Activated CD8-positive, alpha-beta memory T cell treated with anti-CD3 and anti-CD28 coated beads for 24 hours (primary cell): Measurements from ENCODE around the gene PODN.
A peak's percentile ranks its signal among the peaks of the same experiment; 100 is the strongest.

ENCODE experiments used
- DNase-seq: peaks from one replicate; pipeline ENCODE4 v3.0.0-alpha.2; 2020

PODN gene, protein sequence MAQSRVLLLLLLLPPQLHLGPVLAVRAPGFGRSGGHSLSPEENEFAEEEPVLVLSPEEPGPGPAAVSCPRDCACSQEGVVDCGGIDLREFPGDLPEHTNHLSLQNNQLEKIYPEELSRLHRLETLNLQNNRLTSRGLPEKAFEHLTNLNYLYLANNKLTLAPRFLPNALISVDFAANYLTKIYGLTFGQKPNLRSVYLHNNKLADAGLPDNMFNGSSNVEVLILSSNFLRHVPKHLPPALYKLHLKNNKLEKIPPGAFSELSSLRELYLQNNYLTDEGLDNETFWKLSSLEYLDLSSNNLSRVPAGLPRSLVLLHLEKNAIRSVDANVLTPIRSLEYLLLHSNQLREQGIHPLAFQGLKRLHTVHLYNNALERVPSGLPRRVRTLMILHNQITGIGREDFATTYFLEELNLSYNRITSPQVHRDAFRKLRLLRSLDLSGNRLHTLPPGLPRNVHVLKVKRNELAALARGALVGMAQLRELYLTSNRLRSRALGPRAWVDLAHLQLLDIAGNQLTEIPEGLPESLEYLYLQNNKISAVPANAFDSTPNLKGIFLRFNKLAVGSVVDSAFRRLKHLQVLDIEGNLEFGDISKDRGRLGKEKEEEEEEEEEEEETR

DNA sequence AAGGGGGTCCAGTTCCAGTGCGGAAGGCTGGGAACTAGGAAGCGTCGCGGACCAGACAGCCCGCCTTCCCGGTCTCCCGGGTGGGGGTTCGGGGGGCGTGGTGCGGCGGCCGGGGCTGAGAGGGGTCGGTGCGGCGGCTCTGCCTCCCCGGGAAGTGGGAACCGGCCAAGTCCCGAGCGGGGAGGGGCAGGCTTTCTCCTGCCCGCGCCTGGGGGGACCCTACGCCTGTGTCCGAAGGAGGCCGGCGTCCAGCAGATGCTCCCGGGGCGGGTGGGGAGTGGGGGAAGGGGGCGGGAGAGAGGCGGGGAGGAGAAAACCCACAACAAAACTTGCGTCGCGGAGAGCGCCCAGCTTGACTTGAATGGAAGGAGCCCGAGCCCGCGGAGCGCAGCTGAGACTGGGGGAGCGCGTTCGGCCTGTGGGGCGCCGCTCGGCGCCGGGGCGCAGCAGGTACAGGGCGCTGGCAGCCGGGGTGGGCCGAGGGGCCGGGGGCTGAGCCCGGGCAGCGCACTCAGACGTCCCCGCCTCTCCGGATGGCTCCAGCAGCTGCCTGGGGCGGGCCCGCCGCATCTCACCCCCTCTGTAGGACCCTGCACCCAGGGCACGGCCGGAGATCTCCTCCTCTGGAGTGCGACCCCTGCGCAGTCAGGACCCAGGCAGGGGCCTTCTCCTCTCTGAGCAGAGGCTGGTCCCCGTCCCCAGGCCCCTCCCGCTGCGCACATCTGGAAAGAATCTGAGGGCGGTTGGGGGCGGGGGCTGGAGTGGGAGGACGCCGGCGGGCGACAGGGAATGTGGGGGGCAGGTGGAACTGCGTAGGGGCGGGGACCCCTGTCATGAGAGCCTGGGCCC, at the start of gene PODN:
TSS of gene PODN (plus strand) at position 355 of the 849 bp plus-strand sequence. CDS start 7,643 bp downstream, outside the sequence.
- peak; percentile 56 for DNase-seq

DNA sequence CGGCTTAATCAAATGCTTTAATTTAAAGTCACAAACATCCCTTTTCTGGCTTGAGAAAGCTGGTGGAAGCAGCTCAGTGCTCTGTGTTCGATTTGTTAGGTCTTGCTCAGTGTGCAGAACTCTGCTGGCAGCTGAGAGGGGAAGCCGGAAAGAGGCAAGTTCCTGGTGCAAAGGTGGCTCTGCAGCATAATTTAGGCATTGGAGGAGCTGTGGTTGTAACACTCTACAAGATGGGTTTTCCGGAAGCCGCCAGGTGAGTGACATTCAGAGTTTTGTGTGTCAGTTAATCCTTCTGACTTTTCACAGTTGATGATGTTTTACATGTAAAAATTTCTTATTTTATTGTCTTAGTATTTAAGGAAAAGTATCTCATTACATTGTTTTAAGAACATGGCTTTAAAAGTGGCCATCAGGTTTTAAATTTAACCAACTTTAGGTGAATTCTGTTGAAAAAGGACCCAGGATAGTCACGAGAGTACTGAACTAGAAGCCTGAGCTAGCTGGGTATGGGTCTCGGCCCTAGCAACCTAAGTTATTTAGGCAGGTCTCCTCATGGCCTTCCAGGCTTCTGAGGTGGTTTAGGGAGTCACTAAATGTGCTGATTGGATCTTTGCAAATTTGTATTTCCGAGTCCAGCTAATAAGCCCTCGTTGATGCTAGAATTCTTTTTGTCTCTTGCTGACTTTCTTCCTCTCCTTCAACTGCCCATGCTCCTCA, 47.1 kb upstream of the PODN start:
- peak; percentile 79 for DNase-seq

DNA sequence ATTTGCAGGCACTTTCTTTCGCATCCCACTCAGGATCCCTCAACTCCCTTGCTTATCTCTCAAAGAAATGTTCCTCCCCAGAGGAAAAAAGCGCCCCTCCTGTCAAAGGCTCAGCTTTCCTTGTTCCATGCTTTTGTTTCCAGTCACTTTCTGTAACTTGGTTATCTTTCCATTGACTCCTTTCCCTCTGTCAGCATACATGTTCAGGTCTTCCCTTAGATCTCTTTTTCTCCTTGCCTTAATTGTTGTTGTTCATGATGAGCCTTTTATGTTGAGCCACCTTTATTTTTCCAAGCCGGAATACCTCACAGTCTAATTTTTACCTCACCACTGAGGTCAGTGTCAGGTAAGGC, 46.5 kb upstream of the PODN start:
- no peak for DNase-seq

DNA sequence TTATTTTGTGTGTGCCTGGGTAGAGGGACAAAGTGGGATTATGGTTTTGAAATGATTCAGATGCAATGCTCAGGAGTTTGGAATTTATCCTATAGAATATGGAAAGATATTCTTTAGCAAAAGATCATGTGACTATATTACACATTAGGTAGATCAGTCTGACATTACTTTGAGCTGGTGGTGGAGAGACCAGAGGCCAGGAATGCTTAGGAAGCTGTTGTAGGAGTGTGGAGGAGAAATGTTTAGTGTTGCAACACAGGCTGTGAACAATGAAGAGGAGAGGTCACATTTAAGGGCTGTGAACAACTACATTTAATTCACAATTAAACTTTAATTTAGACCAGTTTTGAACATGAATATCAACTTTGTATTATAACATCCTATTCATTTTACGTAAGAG, 45.3 kb upstream of the PODN start:
- no peak for DNase-seq

DNA sequence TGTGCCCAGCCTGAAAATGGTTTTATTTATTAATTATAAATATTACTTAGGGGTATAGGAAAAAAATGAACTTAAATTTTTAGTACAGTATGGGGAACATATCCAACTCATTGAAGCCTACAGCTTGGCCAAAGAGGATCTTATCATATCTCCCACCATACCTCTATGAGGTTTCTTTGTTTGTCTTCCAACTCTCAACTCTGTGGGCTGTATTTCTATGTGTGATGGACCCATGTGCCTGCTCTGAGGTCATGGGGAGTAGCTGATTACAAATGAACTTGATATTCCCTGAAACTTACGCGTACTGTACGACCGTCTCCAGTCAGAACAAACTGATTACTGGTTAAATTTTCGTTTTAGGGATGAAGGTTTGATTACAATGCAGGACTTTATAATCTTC, 41.4 kb upstream of the PODN start:
- no peak for DNase-seq

DNA sequence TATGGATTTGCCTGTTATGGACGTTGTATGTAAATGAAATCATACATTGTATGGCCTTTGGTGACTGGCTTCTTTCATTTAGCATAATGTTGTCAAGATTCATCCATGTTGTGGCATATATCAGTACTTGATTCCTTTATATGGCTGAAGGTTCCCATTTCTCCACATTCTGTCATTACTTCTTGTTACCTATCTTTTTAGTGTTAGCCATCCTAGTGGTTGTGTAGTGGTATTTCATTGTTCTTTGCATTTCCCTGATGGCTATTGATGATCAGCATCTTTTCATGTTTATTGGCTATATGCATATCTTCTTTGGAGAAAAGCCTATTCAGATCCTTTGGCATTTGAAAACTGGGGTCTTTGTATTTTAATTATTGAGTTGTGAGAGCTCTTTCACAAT, 39.8 kb upstream of the PODN start:
- no peak for DNase-seq

DNA sequence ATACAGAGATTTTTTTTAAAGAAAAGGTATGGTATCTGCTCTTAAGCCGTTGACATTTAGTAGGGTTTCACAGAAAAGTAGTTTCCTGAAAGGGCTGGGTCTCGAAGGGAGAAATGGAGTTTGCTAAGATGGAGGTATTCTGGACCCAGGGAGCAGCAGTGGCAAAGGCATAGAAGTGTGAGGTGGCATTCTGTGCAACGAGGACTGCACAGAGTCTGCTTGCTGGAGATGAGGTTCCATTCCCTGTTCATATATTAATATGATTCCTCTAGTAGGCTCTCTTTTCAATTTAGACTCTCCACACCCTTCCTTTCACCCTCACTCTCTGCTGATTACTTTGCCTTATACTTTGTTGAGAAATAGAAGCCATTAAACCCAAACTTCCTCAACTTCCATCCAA, 38.5 kb upstream of the PODN start:
- no peak for DNase-seq

DNA sequence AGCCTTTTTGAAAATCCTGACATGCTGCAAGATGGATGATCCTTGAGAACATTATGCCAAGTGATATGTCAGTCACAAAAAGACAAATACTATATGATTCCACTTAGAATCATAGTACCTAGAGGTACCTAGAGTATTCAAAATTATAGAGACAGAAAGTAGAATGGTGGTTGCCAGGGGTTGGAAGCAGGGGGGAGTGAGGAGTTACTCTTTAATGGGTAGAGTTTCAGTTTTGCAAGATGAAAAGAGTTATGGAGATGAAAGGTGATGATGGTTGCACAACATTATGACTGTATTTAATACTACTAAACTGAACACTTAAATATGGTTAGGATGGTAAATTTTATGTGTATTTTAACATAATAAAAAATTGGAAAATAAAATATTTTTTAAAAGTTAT, 37.9 kb upstream of the PODN start:
- no peak for DNase-seq

DNA sequence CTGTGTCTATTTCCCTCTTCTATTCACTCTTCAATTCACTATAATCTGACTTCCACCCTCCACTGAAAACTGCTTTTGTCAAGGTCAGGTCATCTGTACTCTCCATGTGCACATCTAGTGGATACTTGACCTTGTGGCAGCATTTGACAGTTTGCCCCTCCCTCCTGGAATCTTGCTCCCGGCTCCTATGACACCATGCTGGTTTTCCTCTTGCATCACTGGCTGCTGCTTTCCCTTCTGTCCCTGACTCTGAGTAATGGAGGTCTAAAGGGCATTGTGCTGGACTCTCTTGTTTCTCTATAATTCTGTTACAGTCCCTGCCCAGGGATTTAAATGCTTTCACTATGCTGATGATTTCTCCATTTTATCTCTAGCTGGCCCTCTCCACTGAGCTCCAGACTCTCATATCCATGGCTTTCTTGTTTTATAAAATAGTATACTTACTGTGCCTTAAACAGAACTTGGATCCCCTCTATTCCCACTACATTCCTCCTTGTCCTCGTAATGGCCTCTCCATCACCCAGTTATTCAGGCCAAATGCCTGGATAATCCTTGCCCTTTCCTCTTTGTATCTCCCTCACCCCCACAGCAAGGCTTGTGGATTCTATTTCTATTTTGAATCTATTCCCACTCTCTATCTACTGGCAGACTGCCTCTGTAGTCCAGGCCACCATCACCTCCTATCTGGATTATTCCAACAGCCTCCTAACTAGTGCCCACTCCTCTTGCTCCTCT, 36.8 kb upstream of the PODN start:
- no peak for DNase-seq

DNA sequence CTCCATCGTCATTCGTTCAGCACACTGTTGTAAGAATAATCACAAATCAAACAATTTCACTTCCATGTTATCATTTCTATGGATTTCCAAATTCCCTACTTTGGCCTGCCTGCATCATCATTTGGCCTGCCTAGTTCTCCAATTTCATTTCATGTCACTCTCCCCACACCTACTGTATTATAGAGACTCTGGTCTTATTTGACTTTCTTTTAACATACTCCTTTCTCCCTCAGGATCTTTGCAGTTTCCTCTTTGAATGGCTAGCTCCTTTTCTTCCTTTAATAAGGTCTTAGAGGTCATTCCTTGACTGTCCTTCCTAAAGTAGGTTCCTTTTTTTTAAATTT, 36.3 kb upstream of the PODN start:
- DNase-seq, result no peak

DNA sequence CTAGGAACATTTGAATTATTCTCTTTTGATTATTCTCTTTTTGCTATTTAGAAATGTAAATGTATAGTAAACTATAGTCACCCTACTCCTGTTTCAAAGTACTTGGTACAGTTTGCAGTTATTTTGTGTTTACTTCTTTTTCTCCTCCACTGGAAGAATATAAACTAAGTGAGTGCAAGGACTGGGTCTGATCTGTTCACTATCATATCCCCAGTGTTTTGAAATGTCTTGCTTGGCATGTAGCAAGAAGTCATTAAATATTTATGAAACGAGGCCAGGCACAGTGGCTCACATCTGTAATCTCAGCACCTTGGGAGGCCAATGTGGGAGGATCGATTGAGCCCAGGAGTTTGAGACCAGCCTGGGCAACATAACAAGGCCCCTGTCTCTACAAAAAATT, 35.8 kb upstream of the PODN start:
- DNase-seq, result no peak

DNA sequence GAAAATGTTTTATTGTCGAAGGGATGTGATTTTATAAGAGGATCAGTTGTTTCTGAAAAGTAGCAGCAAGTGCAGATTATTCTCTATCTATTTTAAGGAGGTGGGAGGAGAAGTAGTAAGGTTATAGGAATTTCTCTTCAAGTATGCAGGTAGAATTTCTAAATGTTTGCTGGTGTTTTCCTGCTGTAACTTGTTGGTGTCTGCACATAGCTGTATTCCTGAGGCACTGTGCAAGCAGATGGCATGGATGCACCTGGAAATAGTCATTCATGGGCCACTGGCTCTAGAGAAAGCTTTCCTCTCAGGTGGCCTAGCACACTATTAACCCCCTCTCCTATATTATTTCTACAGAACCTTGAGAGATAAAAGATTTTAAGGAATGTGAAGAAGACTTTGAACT, 30.3 kb upstream of the PODN start:
- no peak for DNase-seq

DNA sequence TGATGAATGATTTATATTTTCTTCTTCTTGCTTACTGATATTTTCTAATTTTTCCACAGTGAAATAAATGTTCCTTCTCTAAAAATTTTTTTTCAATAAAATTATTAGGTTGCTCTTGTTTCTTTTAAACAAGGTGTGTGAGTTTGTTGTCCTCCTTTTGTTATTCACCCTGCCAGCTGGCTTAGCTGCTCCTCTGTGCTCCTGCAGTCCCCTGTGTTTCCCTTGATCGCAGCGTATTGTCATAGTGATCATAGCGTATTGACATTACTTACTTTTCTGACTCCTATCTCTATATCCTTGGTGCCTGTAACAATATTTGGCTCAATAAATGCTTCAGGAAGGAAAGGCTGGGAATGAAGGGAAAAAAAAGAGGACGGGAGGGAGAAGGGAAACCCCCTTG, 24.9 kb upstream of the PODN start:
- DNase-seq, result no peak

DNA sequence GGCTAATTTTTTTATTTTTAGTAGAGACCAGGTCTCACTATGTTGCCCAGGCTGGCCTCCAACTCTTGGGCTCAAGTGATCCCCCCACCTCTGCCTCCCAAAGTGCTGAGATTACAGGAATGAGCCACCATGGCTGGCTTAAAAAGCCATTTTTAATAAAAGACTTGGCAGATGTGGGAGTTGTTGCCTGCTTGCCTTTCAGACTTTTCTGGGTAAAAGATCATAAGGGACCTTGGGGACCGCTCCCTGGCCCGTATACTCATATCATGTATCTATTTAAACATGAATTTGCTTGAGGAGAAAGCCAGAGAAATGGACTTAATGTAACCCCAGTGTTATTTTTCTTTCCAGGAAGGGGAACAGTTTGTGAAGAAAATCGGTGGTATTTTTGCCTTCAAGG, 23.4 kb upstream of the PODN start:
- DNase-seq, result no peak

DNA sequence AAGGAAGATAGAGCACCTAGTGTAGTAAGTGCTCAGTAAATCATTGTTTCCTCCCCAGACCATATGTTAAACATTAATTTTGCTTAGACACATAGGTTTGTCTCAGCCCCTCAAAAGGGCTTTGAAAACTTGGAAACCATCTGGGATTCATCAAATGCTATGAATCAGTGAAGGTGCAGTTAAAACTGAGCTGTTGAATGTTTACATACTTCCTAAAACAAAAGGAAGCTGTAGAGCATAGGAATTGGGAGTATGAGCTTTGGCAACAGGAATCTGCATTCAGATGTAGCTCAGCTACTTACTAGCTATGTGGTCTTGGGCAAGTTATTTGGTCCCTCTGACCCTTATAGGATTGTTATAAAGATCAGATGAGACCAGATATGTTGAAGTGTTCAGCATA, 18.7 kb upstream of the PODN start:
- no peak for DNase-seq

DNA sequence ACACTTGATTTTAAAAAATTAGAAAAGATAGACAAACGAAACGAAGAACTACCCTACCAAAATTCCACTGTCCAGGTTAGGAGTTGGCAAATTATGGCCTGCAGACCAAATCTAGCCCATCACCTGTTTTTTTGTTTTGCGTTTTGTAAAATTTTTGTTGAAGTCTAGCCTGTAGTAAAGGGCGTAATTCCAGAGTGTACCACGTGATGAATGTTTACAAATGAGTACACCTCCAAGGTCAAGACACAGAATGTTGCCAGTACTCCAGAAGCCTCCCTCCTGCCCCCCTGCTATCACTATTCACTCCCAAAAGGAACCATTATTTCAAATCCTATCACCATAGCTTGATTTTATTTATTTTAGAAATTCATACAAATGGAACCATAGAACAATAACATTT, 17.1 kb upstream of the PODN start:
- no peak for DNase-seq

DNA sequence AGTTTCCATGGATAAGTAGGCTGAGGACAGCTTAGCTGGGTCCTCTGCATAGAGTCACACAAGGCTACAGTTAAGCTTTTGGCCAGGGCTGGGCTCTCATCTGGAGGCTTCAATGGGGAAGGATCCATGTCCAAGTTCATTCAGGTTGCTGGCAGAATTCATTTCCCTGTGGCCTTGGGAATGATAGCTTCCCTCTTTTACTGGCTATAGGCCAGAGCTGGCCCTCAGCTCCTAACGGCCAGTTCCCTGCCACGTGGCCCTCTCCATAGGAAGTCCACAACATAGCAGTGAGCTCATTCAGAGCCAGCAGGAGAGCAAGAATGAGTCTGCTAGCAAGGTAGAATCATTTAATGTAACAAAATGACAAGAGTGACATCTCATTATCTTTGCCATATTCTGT, 15.1 kb upstream of the PODN start:
- DNase-seq, result no peak

DNA sequence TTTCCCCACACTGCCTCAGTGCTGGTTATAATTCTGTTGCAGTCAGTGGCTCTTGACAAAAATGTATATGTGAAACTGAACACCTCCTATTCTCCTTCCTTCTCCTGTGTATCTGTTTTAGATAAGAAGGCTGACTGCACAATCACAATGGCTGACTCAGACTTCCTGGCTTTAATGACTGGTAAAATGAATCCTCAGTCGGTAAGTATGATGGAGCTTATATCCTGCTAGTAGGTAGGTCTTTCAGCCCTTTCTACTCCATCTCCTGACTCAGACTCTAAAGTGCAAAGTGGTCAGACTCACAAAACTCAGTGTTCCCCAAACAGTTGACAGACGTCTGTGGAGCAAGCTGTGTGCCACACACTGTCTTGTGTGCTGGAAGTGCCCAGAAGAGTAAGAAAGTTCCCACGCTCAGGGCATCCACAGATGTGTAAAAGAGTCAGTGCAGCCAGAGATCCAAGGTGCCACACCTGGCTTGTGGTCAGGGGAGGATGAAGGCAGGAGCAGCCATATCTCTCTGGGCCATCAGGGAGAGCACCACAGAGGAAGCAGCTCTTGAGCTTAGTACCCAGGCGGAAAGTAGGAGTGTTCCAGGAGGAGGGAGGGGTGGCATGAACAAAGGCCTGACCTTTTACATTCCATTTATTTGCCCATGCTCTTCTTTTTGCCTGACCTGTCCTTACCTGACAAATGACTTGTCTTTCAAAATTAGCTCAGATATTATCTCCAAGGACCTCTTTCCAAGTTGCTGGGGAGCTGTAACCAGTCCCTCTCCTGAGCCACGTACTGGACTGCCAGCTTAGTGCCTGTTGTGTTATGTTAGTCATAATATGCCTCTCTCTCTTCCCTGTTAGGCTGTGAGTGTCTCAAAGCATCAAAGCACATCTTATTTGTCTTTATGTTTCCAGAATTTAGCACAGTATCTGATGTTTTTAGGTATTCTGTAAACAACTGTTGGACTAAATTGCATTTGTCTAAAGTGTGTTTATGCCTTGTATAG, 14.0 kb upstream of the PODN start:
- DNase-seq, result no peak

DNA sequence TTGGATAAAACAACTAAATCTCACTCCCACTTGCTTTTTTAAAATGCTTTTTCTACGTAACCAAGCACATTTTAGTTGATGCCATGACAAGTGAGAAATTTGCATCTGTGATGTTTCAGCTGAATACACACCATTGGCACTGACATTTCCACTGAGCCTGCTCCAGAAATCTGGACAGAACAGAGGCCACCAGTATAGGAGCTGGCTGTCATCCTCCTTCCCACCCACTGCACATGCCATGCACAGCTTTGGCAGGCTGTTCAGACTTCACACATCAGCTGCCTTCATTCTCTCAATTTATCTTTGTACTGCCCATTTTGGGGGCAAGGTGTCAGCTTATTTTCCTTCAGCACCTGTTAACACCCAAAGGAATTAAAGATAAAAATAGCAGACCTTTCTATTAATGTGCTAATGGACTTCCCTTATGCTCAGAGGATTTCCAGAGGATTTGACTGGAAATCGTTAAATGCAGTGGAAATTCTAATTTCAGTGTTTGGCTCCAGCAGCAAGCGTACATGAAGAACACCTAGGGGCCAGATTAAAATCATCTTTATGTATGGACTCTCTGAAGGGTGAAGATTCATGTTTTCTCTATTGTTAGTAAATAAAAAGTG, 12.9 kb upstream of the PODN start:
- no peak for DNase-seq

DNA sequence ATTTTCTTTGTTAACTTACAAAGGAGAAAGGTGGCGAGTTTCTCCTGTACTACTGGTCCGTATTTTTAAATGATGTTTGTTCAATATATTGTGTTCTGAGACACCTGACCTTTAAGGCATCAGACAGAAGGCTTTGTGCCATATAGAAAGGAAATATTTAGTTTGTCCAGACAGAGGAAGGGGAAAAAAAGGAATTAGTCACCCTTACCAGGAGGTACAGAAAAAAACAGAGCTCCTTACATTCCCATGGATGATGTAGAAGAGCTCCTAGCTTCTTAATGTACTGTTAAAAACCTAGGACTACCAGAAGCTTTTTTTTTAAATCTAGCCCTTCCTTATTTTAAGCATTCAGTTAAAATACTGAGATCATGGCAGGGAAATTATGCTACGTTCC, 12.4 kb upstream of the PODN start:
- no peak for DNase-seq

DNA sequence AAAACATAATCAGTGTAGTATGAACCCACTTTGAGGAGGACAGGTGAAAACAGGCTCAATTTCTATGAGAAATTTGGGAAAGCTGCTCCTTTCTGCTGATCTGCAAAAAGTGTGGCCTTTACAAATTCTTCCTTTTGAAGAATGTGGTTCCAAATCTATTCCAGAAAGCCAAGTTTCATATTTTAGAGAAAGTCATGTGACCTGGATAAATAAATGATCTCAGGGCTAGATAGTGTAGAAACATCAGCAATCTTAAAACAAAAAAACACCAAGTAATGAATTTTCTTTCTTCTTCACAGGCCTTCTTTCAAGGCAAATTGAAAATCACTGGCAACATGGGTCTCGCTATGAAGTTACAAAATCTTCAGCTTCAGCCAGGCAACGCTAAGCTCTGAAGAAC, 11.7 kb upstream of the PODN start:
- no peak for DNase-seq
